WTC11 (cell line): Measurements from ENCODE around the gene CD109. TPM values are rescaled to one million over a fixed set of nuclear protein-coding genes. Genes with fewer than 3 reads are reported as not detected.

Experiments used
- ATAC-seq: fragments of 200-7000 bp; cut with Tn5 transposase; 2 replicates; pipeline ENCODE4 v1.10.0; 2021; ENCODE audit warnings: mild to moderate bottlenecking, moderate library complexity
- CTCF ChIA-PET: fragments of 300-600 bp; sonication (Branson Sonifier 250); formaldehyde crosslinking; loops from one replicate; lab custom pipeline; 2021; ENCODE audit warnings: antibody characterized with exemption; lab: Charles Lee
- POLR2A ChIA-PET: fragments of 350-600 bp; sonication (Branson Sonifier 250); formaldehyde crosslinking; loops from one replicate; lab custom pipeline; 2021; ENCODE audit warnings: antibody characterized with exemption; lab: Charles Lee
- DNase-seq: peaks from one replicate; pipeline ENCODE4 v3.0.0; 2021; ENCODE audit warnings: low spot score
- H3K27ac Mint-ChIP-seq: 2 replicates; pipeline ENCODE4 v1.8.0; 2021; ENCODE audit warnings: mixed read lengths
- H3K27me3 Mint-ChIP-seq: 2 replicates; pipeline ENCODE4 v1.8.0; 2021; ENCODE audit warnings: low read depth, mild to moderate bottlenecking, moderate library complexity, mixed read lengths
- H3K36me3 Mint-ChIP-seq: 2 replicates; pipeline ENCODE4 v1.8.0; 2021; ENCODE audit warnings: mixed read lengths
- H3K4me1 Mint-ChIP-seq: 2 replicates; pipeline ENCODE4 v1.8.0; 2022; ENCODE audit warnings: mixed read lengths
- H3K4me3 Mint-ChIP-seq: 2 replicates; pipeline ENCODE4 v1.8.0; 2021; ENCODE audit warnings: mild to moderate bottlenecking, moderate library complexity, mixed read lengths
- H3K9me3 Mint-ChIP-seq: 2 replicates; pipeline ENCODE4 v1.8.0; 2021; ENCODE audit warnings: mixed read lengths
- AFF4 ChIP-seq: sonication (generic); formaldehyde crosslinking; IDR thresholded peaks from 2 replicates; pipeline ENCODE4 v1.8.1; 2023; ENCODE audit warnings: mild to moderate bottlenecking, missing genetic modification reagents, borderline replicate concordance
- ATF2 ChIP-seq: sonication (generic); formaldehyde crosslinking; IDR thresholded peaks from 2 replicates; pipeline ENCODE4 v1.8.1; 2022; ENCODE audit warnings: low read depth, missing genetic modification reagents, borderline replicate concordance
- CBFB ChIP-seq: sonication (generic); formaldehyde crosslinking; IDR thresholded peaks from 2 replicates; pipeline ENCODE4 v1.8.1; 2022; ENCODE audit warnings: mild to moderate bottlenecking, low read depth, missing genetic modification reagents
- CREB1 ChIP-seq: sonication (generic); formaldehyde crosslinking; IDR thresholded peaks from 2 replicates; pipeline ENCODE4 v1.8.0; 2023; ENCODE audit warnings: mild to moderate bottlenecking, missing genetic modification reagents
- E2F5 ChIP-seq: sonication (generic); formaldehyde crosslinking; IDR thresholded peaks from 2 replicates; pipeline ENCODE4 v1.8.1; 2022; ENCODE audit warnings: mild to moderate bottlenecking, moderate library complexity, missing genetic modification reagents
- ETV6 ChIP-seq: sonication (generic); formaldehyde crosslinking; IDR thresholded peaks from 2 replicates; pipeline ENCODE4 v1.8.1; 2022; ENCODE audit warnings: mild to moderate bottlenecking, missing genetic modification reagents
- IRF2 ChIP-seq: sonication (generic); formaldehyde crosslinking; IDR thresholded peaks from 2 replicates; pipeline ENCODE4 v1.8.0; 2022; ENCODE audit warnings: low read depth, missing genetic modification reagents, borderline replicate concordance
- NFATC4 ChIP-seq: fragments of 250-450 bp; sonication (Bioruptor Pico); IDR thresholded peaks from 2 replicates; pipeline ENCODE4 v1.9.0; 2021; ENCODE audit warnings: mild to moderate bottlenecking
- NR2C2 ChIP-seq: sonication (generic); formaldehyde crosslinking; IDR thresholded peaks from 2 replicates; pipeline ENCODE4 v1.8.0; 2022; ENCODE audit warnings: mild to moderate bottlenecking, missing genetic modification reagents
- NR3C1 ChIP-seq: sonication (generic); formaldehyde crosslinking; conservative IDR thresholded peaks from 2 replicates; pipeline ENCODE4 v1.8.1; 2023; ENCODE audit warnings: low read depth, mild to moderate bottlenecking, missing genetic modification reagents
- OVOL2 ChIP-seq: fragments of 250-450 bp; sonication (Bioruptor Pico); IDR thresholded peaks from 2 replicates; pipeline ENCODE4 v1.9.0; 2021; ENCODE audit warnings: mild to moderate bottlenecking, borderline replicate concordance
- PRRX2 ChIP-seq: fragments of 250-450 bp; sonication (Bioruptor Pico); IDR thresholded peaks from 2 replicates; pipeline ENCODE4 v1.8.0; 2021; ENCODE audit warnings: mild to moderate bottlenecking
- SMAD3 ChIP-seq: sonication (generic); formaldehyde crosslinking; IDR thresholded peaks from 2 replicates; pipeline ENCODE4 v1.8.0; 2022; ENCODE audit warnings: missing genetic modification reagents, mild to moderate bottlenecking, borderline replicate concordance
- SOX15 ChIP-seq: fragments of 250-450 bp; sonication (Bioruptor Pico); IDR thresholded peaks from 2 replicates; pipeline ENCODE4 v1.9.0; 2021; ENCODE audit warnings: mild to moderate bottlenecking
- ZNF219 ChIP-seq: sonication (generic); formaldehyde crosslinking; IDR thresholded peaks from 2 replicates; pipeline ENCODE4 v1.8.0; 2023; ENCODE audit warnings: missing genetic modification reagents, mild to moderate bottlenecking, borderline replicate concordance
- ZNF396 ChIP-seq: fragments of 250-450 bp; sonication (Bioruptor Pico); IDR thresholded peaks from 2 replicates; pipeline ENCODE4 v1.8.0; 2021; ENCODE audit warnings: mild to moderate bottlenecking, moderate library complexity, borderline replicate concordance
- ZNF416 ChIP-seq: fragments of 250-450 bp; sonication (Bioruptor Pico); IDR thresholded peaks from 2 replicates; pipeline ENCODE4 v1.9.0; 2021; ENCODE audit warnings: mild to moderate bottlenecking, inconsistent platforms
- ZNF512 ChIP-seq: sonication (generic); formaldehyde crosslinking; IDR thresholded peaks from 2 replicates; pipeline ENCODE4 v1.8.1; 2022; ENCODE audit warnings: missing genetic modification reagents, borderline replicate concordance
- ZNF532 ChIP-seq: fragments of 250-450 bp; sonication (Bioruptor Pico); IDR thresholded peaks from 2 replicates; pipeline ENCODE4 v1.9.0; 2021; ENCODE audit warnings: mild to moderate bottlenecking, borderline replicate concordance
- total RNA-seq: library from RNA; stranded (reverse); gene quantifications from 3 replicates; pipeline ENCODE4 v1.2.3, GENCODE V29; 2021

Gene CD109
- total RNA-seq, 1 experiment from 2014 or later = 4.5 TPM

- no peak for TF ChIP-seq AFF4 (CRISPR knock-in tag)
- no peak for TF ChIP-seq SMAD3 (CRISPR knock-in tag)
- TF ChIP-seq ATF2 = no peak
- no peak for TF ChIP-seq ZNF396 (CRISPR knock-in tag)
- no peak for TF ChIP-seq ETV6
- TF ChIP-seq PRRX2 = no peak
- no peak for TF ChIP-seq NR2C2 (CRISPR knock-in tag)
- no peak for TF ChIP-seq NFATC4 (CRISPR knock-in tag)
- no peak for TF ChIP-seq ZNF416 (CRISPR knock-in tag)
- no peak for TF ChIP-seq NR3C1
- no peak for TF ChIP-seq OVOL2 (CRISPR knock-in tag)
- TF ChIP-seq CBFB (CRISPR knock-in tag) = no peak
- TF ChIP-seq E2F5 (CRISPR knock-in tag) = no peak
- no peak for TF ChIP-seq ZNF512 (CRISPR knock-in tag)
- no peak for TF ChIP-seq IRF2 (CRISPR knock-in tag)
- TF ChIP-seq SOX15 (CRISPR knock-in tag) = no peak
- no peak for TF ChIP-seq CREB1 (CRISPR knock-in tag)
- no peak for TF ChIP-seq ZNF532 (CRISPR knock-in tag)
- no peak for TF ChIP-seq ZNF219 (CRISPR knock-in tag)
- peaks cover 13% of the 10 kb centered on the region for H3K27me3 Mint-ChIP-seq
- ChIA-PET POLR2A (no interaction called here), CTCF (interaction anchor here (1.0 kb wide), 1 partner anchor 15 kb away, joined by 4 read pairs; no protein-coding TSS in a partner anchor)
- peaks cover 10% of the 10 kb centered on the region; the same call in 1 of the 2 replicates for H3K36me3 Mint-ChIP-seq
- H3K4me1 Mint-ChIP-seq = peaks cover 20% of the 10 kb centered on the region
- DNase-seq (no peak), ATAC-seq (no peak)
- no peak overlapping the region for H3K4me3 Mint-ChIP-seq
- H3K9me3 Mint-ChIP-seq = peaks cover 11% of the 10 kb centered on the region
- no peak overlapping the region for H3K27ac Mint-ChIP-seq
These were observed 4.5 kb upstream of the CD109 start for GRCh38 chr6:73691512-73691911.
